GM20000 (cell line): ENCODE measurements around the gene RPL5.

Experiments used
- DNase-seq: peaks from one replicate; pipeline ENCODE4 v3.0.0; 2012; ENCODE audit warnings: low spot score
- TF ChIP-seq, protein P1 (sequence below): IDR thresholded peaks from 2 replicates; pipeline ENCODE4 v1.5.1; 2012; ENCODE audit warnings: mild to moderate bottlenecking, control low read depth; ENCODE audit errors: extremely low read depth, missing control alignments

The RPL5 gene

DNA sequence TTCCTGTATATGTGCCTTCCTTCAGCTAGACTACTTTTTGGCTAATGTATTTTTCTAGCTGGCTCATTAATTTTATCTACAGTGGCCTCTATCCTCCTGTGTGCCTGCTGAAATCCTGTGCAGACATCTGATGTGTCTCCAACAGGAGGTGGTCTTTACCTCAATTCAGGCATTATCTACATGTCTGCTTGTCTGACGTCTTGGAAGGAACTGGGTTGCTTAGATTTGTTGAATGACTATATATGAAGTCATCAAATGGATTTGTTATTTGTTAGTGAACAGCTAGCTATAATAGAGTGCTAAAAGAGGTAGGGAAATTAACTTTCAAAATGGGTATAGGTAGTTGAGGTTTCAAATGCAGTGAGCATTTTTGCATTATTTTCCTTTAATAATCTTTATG is 6.7 kb downstream of the RPL5 start:
- TF ChIP-seq, protein P1, sequence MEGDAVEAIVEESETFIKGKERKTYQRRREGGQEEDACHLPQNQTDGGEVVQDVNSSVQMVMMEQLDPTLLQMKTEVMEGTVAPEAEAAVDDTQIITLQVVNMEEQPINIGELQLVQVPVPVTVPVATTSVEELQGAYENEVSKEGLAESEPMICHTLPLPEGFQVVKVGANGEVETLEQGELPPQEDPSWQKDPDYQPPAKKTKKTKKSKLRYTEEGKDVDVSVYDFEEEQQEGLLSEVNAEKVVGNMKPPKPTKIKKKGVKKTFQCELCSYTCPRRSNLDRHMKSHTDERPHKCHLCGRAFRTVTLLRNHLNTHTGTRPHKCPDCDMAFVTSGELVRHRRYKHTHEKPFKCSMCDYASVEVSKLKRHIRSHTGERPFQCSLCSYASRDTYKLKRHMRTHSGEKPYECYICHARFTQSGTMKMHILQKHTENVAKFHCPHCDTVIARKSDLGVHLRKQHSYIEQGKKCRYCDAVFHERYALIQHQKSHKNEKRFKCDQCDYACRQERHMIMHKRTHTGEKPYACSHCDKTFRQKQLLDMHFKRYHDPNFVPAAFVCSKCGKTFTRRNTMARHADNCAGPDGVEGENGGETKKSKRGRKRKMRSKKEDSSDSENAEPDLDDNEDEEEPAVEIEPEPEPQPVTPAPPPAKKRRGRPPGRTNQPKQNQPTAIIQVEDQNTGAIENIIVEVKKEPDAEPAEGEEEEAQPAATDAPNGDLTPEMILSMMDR = no peak

DNA sequence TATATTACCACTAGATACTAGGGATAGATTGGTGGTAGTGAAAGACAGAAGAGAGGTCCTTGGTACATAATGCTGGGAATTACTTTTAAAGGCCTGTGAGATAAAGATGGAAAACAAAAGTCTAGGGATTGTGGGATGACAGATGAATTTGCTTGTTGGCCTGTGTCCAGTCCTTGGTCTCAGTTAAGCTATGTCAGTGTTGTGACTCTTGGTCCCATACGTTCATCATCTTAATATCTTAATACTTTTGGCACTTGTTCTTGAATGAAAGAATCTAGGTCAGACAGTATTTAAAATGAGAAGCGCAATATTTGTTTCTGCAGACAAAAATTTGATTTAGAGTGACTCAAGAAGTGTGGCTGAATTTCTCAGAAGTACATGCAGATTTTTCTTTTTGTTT is 7.6 kb downstream of the RPL5 start:
- no peak for DNase-seq
- TF ChIP-seq, protein P1 = no peak

More for the DNA sequence above, 6.7 kb downstream of the RPL5 start:
- DNase-seq = no peak

GRCh38 chr1:92840600-92840999 is 8.8 kb downstream of the RPL5 start:
- DNase-seq = no peak
- TF ChIP-seq, protein P1 = no peak

DNA sequence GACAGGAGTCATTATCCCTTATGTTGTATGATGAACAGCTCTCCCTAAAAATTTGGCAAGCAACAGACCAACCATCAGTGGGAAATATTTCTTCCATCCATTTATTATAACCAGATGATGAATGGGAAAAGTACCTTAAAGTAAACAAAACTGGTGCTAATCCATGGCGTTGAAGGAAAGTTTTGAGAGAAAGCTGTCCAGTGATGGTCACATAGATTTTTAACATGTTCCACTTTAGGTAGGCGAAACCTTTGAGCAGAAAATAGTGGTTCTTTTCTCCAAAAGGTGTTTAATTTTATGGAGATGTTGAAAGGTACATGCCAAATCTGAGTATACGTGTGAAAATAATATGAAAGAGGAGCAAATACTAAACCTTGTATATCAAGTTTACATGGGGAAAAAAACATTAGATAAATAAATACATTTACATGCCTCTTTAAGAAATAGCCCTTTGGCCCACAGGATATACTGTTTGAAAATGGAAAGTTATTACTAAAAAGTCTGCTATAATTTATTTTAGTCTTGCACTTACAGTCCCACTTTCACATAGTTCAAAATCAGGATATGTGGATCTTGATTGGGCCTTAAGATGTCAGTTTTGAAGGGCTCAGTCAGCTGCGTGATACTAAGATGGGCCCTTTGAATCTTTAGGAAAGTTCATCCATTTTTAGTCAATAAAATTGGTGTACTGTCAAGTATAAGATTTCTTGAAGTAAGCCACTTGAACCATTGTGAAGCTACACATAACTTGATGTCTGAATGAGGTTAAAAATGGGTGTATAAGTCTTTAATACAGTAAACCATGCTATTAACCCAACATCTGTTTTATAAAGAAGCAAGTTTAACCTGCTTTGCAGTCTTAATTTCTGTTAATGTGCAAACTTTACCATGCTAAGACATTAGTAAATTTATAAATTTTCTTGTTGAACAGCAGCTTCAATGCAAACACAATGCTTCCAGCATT is 10.5 kb downstream of the RPL5 start:
- TF ChIP-seq, protein P1 = no peak

GRCh38 chr1:92843046-92843423 is 11.2 kb downstream of the RPL5 start:
- TF ChIP-seq, protein P1 = no peak
- DNase-seq = no peak

More for the DNA sequence above, 10.5 kb downstream of the RPL5 start:
- DNase-seq = no peak

DNA sequence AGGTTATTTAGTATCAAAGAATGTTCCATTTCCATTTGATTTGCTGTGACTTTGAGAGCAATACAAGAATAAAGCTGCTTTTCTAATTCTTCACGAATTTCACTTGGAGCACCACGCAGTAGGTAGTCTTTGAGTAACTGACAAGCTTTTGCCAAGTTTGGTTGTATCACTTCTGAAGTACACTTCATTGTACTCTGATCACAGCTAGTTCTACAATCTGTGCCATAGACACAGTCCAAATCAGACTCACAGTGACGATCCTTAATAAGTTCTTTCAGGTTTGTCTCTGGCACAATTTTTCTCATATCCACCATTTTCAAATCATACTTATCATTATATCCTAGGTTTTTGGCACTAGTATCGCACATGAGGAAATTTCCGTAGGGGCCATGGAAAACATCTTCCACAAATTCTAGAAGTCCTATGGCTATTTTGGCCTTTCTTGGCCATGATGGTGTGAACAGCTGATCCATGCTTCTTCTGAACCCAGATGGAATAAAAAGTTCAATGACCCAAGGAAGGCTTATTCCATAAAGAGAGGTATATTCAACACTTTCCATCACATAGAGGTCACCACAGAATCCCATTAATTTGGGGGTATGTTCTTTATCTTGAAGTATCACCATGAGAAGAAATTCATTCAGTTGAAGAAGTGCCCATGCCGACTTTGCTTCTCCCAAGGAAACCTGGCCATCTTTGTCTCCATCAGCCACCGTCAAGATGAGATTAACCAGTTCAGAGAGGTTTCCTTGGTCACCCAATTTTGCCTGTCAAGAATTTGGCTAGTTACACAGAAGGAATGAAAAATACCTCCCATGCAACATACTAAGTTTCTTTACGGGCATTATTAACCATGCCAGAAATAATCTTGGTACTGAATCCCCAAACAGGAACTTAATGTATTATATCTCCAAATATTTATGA is 11.9 kb downstream of the RPL5 start:
- DNase-seq = no peak
- TF ChIP-seq, protein P1 = no peak
